ENCODE measurements around the gene NRG3. TPM values are rescaled to one million over a fixed set of nuclear protein-coding genes. Genes with fewer than 3 reads are reported as not detected.

Gene NRG3
- total and polyA plus RNA-seq, 9 donors, result 0.04 to 4.5 (median 0.15) TPM; not detected in 2

GRCh38 chr10:82277591-82277990, 402.6 kb downstream of the NRG3 start:
- Histone ChIP-seq H3K4me3 (no peak overlapping the region), H3K27ac (no peak overlapping the region), H3K4me1 (ENCODE audit: insufficient read depth) (no peaks in the 10 kb centered on the region), H3K36me3 (no peaks in the 10 kb centered on the region), H3K9me3 (no peaks in the 10 kb centered on the region), H3K27me3 (no peaks in the 10 kb centered on the region)
- 65 to 76% (median 69%) methylated on average over 1 of the region's 1 CpG for WGBS, 3 donors
- intact Hi-C loops (cut with DNase I), result no loop called here
- TF ChIP-seq POLR2A (IDR thresholded peaks at IDR 0.05) (no peak), CTCF (IDR thresholded peaks at IDR 0.05) (no peak), EP300 (IDR thresholded peaks at IDR 0.05) (no peak)
- no peak for DNase-seq

- 74 to 82% (median 81%) methylated on average over 10 of the region's 10 CpGs for WGBS, 3 donors
- Histone ChIP-seq H3K4me1 (ENCODE audit: insufficient read depth) (no peaks in the 10 kb centered on the region), H3K4me3 (no peak overlapping the region), H3K36me3 (no peaks in the 10 kb centered on the region), H3K27me3 (no peaks in the 10 kb centered on the region), H3K9me3 (no peaks in the 10 kb centered on the region), H3K27ac (no peak overlapping the region)
- TF ChIP-seq CTCF (IDR thresholded peaks at IDR 0.05) (no peak), POLR2A (IDR thresholded peaks at IDR 0.05) (no peak), EP300 (IDR thresholded peaks at IDR 0.05) (no peak)
- intact Hi-C loops (cut with DNase I), result no loop called here
- no peak for DNase-seq
These were observed 403.6 kb downstream of the NRG3 start for GRCh38 chr10:82278401-82279182.

- Histone ChIP-seq H3K9me3 (no peaks in the 10 kb centered on the region), H3K36me3 (no peaks in the 10 kb centered on the region), H3K4me1 (ENCODE audit: insufficient read depth) (no peaks in the 10 kb centered on the region), H3K27me3 (no peaks in the 10 kb centered on the region), H3K27ac (no peak overlapping the region), H3K4me3 (no peak overlapping the region)
- no peak for TF ChIP-seq EP300 (IDR thresholded peaks at IDR 0.05)
- no peak for TF ChIP-seq CTCF (IDR thresholded peaks at IDR 0.05)
- TF ChIP-seq POLR2A (IDR thresholded peaks at IDR 0.05), result no peak
- WGBS, 3 donors, result 71 to 75% (median 71%) methylated on average over 8 of the region's 8 CpGs
- intact Hi-C loops (cut with DNase I), result no loop called here
- DNase-seq, result no peak
These were observed 407.9 kb downstream of the NRG3 start for GRCh38 chr10:82282782-82283456.

- no peaks in the 10 kb centered on the region for H3K36me3 ChIP-seq
- H3K27ac ChIP-seq, result no peak overlapping the region
- WGBS, 3 donors, result 73 to 87% (median 77%) methylated on average over 2 of the region's 2 CpGs
- intact Hi-C loops (cut with DNase I), result no loop called here
- TF ChIP-seq CTCF (IDR thresholded peaks at IDR 0.05), result no peak
- TF ChIP-seq EP300 (IDR thresholded peaks at IDR 0.05), result no peak
- TF ChIP-seq POLR2A (IDR thresholded peaks at IDR 0.05), result no peak
- no peaks in the 10 kb centered on the region for H3K4me1 ChIP-seq (ENCODE audit: insufficient read depth)
- no peaks in the 10 kb centered on the region for H3K9me3 ChIP-seq
- no peak overlapping the region for H3K4me3 ChIP-seq
- H3K27me3 ChIP-seq, result no peaks in the 10 kb centered on the region
- no peak for DNase-seq
These were observed 409.2 kb downstream of the NRG3 start for GRCh38 chr10:82284180-82284579.

All from ovary (tissue), 9 donors.